IMR-90 (cell line): ENCODE results near the gene BEAN1. TPM values are rescaled to one million over a fixed set of nuclear protein-coding genes. Genes with fewer than 3 reads are reported as not detected.

Experiments
- ATAC-seq: fragments of 200-7000 bp; cut with Tn5 transposase; 2 replicates; pipeline ENCODE4 v1.9.1; 2020; ENCODE audit warnings: low read depth, mild to moderate bottlenecking, moderate library complexity
- BruUV-seq: library from RNA; stranded (reverse); fragments of 400-500 nt; replicated peaks from 2 replicates; lab custom pipeline; 2021; lab: Mats Ljungman, UMichigan
- CTCF ChIA-PET: fragments of 300-600 bp; formaldehyde crosslinking; extraction: SDS; loops from one replicate; lab custom pipeline; 2021; ENCODE audit warnings: antibody characterized with exemption; lab: Yijun Ruan, JAX
- POLR2A ChIA-PET: fragments of 300-600 bp; sonication (Branson Sonifier 250); formaldehyde crosslinking; loops from one replicate; lab custom pipeline; 2022; ENCODE audit warnings: antibody characterized with exemption; ENCODE audit not compliant: unreplicated experiment; lab: Charles Lee
- DNase-seq: peaks from one replicate; pipeline ENCODE4 v3.0.0; 2013
- H2AFZ ChIP-seq: replicated peaks from 2 replicates; pipeline ENCODE3; 2013; ENCODE audit warnings: low read length, mild to moderate bottlenecking; ENCODE audit not compliant: poor library complexity
- H2AK5ac ChIP-seq: 2 replicates; pipeline ENCODE4 v1.6.1; 2013; ENCODE audit warnings: low read depth, low read length, inconsistent platforms
- H2AK9ac ChIP-seq: replicated peaks from 2 replicates; pipeline ENCODE3; 2013; ENCODE audit warnings: mild to moderate bottlenecking, low read depth, low read length, moderate library complexity; ENCODE audit not compliant: poor library complexity
- H2BK120ac ChIP-seq: 2 replicates; pipeline ENCODE4 v1.6.1; 2013; ENCODE audit warnings: low read depth, low read length, inconsistent platforms
- H2BK15ac ChIP-seq: 3 replicates; pipeline ENCODE4 v1.6.1; 2013; ENCODE audit warnings: low read depth, low read length, inconsistent platforms
- H2BK20ac ChIP-seq: 2 replicates; pipeline ENCODE4 v1.6.1; 2013; ENCODE audit warnings: low read depth, mild to moderate bottlenecking, inconsistent platforms, low read length, moderate library complexity
- H2BK5ac ChIP-seq: 2 replicates; pipeline ENCODE4 v1.6.1; 2013; ENCODE audit warnings: mild to moderate bottlenecking, low read depth, low read length, inconsistent platforms; ENCODE audit not compliant: poor library complexity, severe bottlenecking
- H3K14ac ChIP-seq: replicated peaks from 2 replicates; pipeline ENCODE4 v1.6.1; 2013; ENCODE audit warnings: low read depth, low read length, inconsistent platforms
- H3K18ac ChIP-seq: 2 replicates; pipeline ENCODE4 v1.6.1; 2013; ENCODE audit warnings: low read depth, low read length, control low read depth
- H3K23ac ChIP-seq: 2 replicates; pipeline ENCODE4 v1.6.1; 2013; ENCODE audit warnings: low read depth, low read length, inconsistent platforms
- H3K27ac ChIP-seq: 2 replicates; pipeline ENCODE4 v1.5.1; 2013; ENCODE audit warnings: mild to moderate bottlenecking, control low read depth, low read length; ENCODE audit not compliant: insufficient read depth
- H3K27me3 ChIP-seq: 2 replicates; pipeline ENCODE4 v1.6.1; 2013; ENCODE audit warnings: low read length; ENCODE audit not compliant: control insufficient read depth, insufficient read depth
- H3K36me3 ChIP-seq: 2 replicates; pipeline ENCODE4 v1.6.1; 2013; ENCODE audit warnings: low read length, mixed read lengths; ENCODE audit not compliant: control insufficient read depth, insufficient read depth
- H3K4ac ChIP-seq: 2 replicates; pipeline ENCODE4 v1.6.1; 2013; ENCODE audit warnings: low read depth, low read length, inconsistent platforms
- H3K4me1 ChIP-seq: 2 replicates; pipeline ENCODE4 v1.6.1; 2013; ENCODE audit warnings: low read length, mixed read lengths; ENCODE audit not compliant: control insufficient read depth, insufficient read depth
- H3K4me2 ChIP-seq: 2 replicates; pipeline ENCODE4 v1.6.1; 2013; ENCODE audit warnings: low read depth, mild to moderate bottlenecking, control low read depth, low read length, moderate library complexity
- H3K4me3 ChIP-seq: 2 replicates; pipeline ENCODE4 v1.5.1; 2013; ENCODE audit warnings: low read depth, mild to moderate bottlenecking, control low read depth, low read length, moderate library complexity; ENCODE audit not compliant: insufficient read depth
- H3K56ac ChIP-seq: 2 replicates; pipeline ENCODE4 v1.6.1; 2013; ENCODE audit warnings: low read length, inconsistent platforms; ENCODE audit not compliant: insufficient read depth; ENCODE audit errors: extremely low read depth
- H3K79me1 ChIP-seq, 2 experiments: 2 replicates each; pipeline ENCODE4 v1.6.1; 2013; ENCODE audit warnings: low read length in 2 of 2, inconsistent platforms in 1 of 2, low read depth in 1 of 2
- H3K9ac ChIP-seq: 2 replicates; pipeline ENCODE4 v1.6.1; 2013; ENCODE audit warnings: low read depth, low read length, control low read depth
- H3K9me1 ChIP-seq: 2 replicates; pipeline ENCODE4 v1.6.1; 2013; ENCODE audit warnings: low read length, inconsistent platforms; ENCODE audit not compliant: insufficient read depth
- H3K9me3 ChIP-seq: 2 replicates; pipeline ENCODE4 v1.6.1; 2013; ENCODE audit warnings: low read length; ENCODE audit not compliant: control insufficient read depth, insufficient read depth
- H4K20me1 ChIP-seq: 2 replicates; pipeline ENCODE4 v1.6.1; 2013; ENCODE audit warnings: low read length, inconsistent platforms; ENCODE audit not compliant: insufficient read depth
- H4K5ac ChIP-seq: 2 replicates; pipeline ENCODE4 v1.6.1; 2013; ENCODE audit warnings: mild to moderate bottlenecking, low read depth, low read length, control low read depth
- H4K8ac ChIP-seq, 2 experiments: 2 replicates each; pipeline ENCODE4 v1.6.1; 2013; ENCODE audit warnings: low read depth in 2 of 2, low read length in 2 of 2, control low read depth in 1 of 2, inconsistent platforms in 1 of 2
- H4K91ac ChIP-seq: 2 replicates; pipeline ENCODE4 v1.6.1; 2013; ENCODE audit warnings: low read depth, low read length, inconsistent platforms; ENCODE audit not compliant: insufficient read depth
- BHLHE40 ChIP-seq: fragments of 150-350 bp; IDR thresholded peaks from 2 replicates; pipeline ENCODE4 v1.6.1; 2016; ENCODE audit warnings: mild to moderate bottlenecking, low read depth, low read length
- CEBPB ChIP-seq: IDR thresholded peaks from 2 replicates; pipeline ENCODE4 v1.6.1; 2012; ENCODE audit warnings: low read depth, low read length, improper control_type of control experiment
- CHD1 ChIP-seq: IDR thresholded peaks from 2 replicates; pipeline ENCODE4 v1.6.1; 2012; ENCODE audit warnings: low read depth, low read length, improper control_type of control experiment
- FOS ChIP-seq: fragments of 150-350 bp; IDR thresholded peaks from 2 replicates; pipeline ENCODE4 v1.6.1; 2016; ENCODE audit warnings: low read depth, low read length
- MAFK ChIP-seq: IDR thresholded peaks from 2 replicates; pipeline ENCODE4 v1.6.1; 2012; ENCODE audit warnings: low read depth, low read length, improper control_type of control experiment
- MAZ ChIP-seq: IDR thresholded peaks from 2 replicates; pipeline ENCODE4 v1.6.1; 2012; ENCODE audit warnings: low read depth, mild to moderate bottlenecking, low read length, improper control_type of control experiment, moderate library complexity, borderline replicate concordance
- MXI1 ChIP-seq: IDR thresholded peaks from 2 replicates; pipeline ENCODE4 v1.6.1; 2012; ENCODE audit warnings: low read depth, mild to moderate bottlenecking, low read length, moderate library complexity, borderline replicate concordance
- NFE2L2 ChIP-seq: fragments of 150-350 bp; IDR thresholded peaks from 2 replicates; pipeline ENCODE4 v1.6.1; 2016; ENCODE audit warnings: low read depth, mild to moderate bottlenecking, low read length
- POLR2A ChIP-seq: IDR thresholded peaks from 2 replicates; pipeline ENCODE4 v1.6.1; 2012; ENCODE audit warnings: mild to moderate bottlenecking, low read depth, low read length
- RAD21 ChIP-seq: IDR thresholded peaks from 2 replicates; pipeline ENCODE4 v1.6.1; 2012; ENCODE audit warnings: low read length, improper control_type of control experiment
- RCOR1 ChIP-seq: IDR thresholded peaks from 2 replicates; pipeline ENCODE4 v1.6.1; 2012; ENCODE audit warnings: mild to moderate bottlenecking, low read length, improper control_type of control experiment; ENCODE audit not compliant: insufficient replicate concordance
- RFX5 ChIP-seq: IDR thresholded peaks from 2 replicates; pipeline ENCODE4 v1.8.0; 2012; ENCODE audit warnings: low read depth, mild to moderate bottlenecking, low read length, moderate library complexity
- SMC3 ChIP-seq: fragments of 150-350 bp; IDR thresholded peaks from 2 replicates; pipeline ENCODE4 v1.6.1; 2016; ENCODE audit warnings: low read depth, mild to moderate bottlenecking, antibody characterized with exemption, low read length, moderate library complexity
- WGBS, 2 experiments: methylation state at CpG; one replicate each; pipeline versions ENCODE4 v1.1.5 to v1.1.7; 2013; ENCODE audit warnings: missing lambda C conversion rate in 2 of 2; ENCODE audit not compliant: insufficient read length in 1 of 2; ENCODE audit errors: extremely low coverage in 2 of 2; 5-methylcytosine and 5-hydroxymethylcytosine counted together
- dilution Hi-C: fragments of 300-500 bp; cut with HindIII; formaldehyde crosslinking; loops from one replicate; pipeline ENCODE4 v1.14.3; 2018; ENCODE audit warnings: low sequenced_read_pairs; ENCODE audit not compliant: unreplicated experiment
- in situ Hi-C: fragments of 300-500 bp; cut with MboI; formaldehyde crosslinking; loops from 3 replicates; pipeline ENCODE4 v1.14.3; 2019; ENCODE audit warnings: low sequenced_read_pairs, inconsistent platforms, mixed read lengths
- intact Hi-C: fragments of 100-400 bp; cut with micrococcal nuclease; formaldehyde crosslinking; loops from 2 replicates; pipeline ENCODE4 v1.10.0; 2022
- polyA plus RNA-seq, 3 experiments: library from polyadenylated mRNA; depleted of rRNA; stranded (reverse); fragments of >200 nt; gene quantifications; 2 replicates each; pipeline ENCODE4 v1.2.3, GENCODE V29; 2012; ENCODE audit warnings: low replicate concordance in 1 of 3
- total RNA-seq: library from RNA; depleted of rRNA; stranded (reverse); fragments of >200 nt; gene quantifications from 2 replicates; pipeline ENCODE4 v1.2.3, GENCODE V29; 2012
- TF ChIP-seq, protein P1 (sequence below): conservative IDR thresholded peaks from 2 replicates; pipeline ENCODE4 v1.5.1; 2012; ENCODE audit warnings: mild to moderate bottlenecking, low read depth, low read length, improper control_type of control experiment
- TF ChIP-seq, protein P2 (sequence below): fragments of 150-350 bp; IDR thresholded peaks from 2 replicates; pipeline ENCODE4 v1.6.1; 2016; ENCODE audit warnings: low read depth, mild to moderate bottlenecking, low read length, moderate library complexity, borderline replicate concordance
- TF ChIP-seq, protein P3 (sequence below): fragments of 150-350 bp; IDR thresholded peaks from 2 replicates; pipeline ENCODE4 v1.6.1; 2017; ENCODE audit warnings: mild to moderate bottlenecking, antibody characterized with exemption, low read length, low read depth

Gene BEAN1
- total and polyA plus RNA-seq, 2 of the 4 experiments (the other 2 are of a cell fraction) = not detected

DNA sequence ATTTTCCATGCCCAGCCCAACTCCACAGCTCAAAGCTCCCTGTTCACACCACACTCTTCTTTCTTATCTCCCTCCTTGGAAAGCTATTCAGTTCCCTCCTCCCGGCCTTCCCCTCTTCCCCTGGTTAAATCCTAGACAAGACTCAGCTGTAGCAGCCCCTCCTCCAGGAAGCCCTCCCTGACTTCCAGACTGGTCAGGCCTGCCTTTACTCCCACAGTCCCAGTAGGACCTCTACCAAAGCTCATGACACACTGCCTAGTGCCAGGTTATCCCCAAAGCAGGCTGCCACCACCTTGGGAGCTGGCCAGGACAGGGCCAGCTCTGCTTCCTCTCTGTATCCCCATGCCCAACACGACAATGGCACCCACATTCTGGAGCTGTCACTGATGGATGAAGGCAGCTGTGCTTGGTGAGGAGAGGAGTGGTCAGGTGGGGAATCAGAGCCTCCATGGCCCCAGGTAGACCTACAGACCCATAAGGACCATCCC, 50.0 kb downstream of the BEAN1 start:
- Histone ChIP-seq H3K4me2 (no peak overlapping the region), H3K36me3 (no peaks in the 10 kb centered on the region), H2AK9ac (no peak overlapping the region), H3K9me1 (no peaks in the 10 kb centered on the region), H2BK120ac (no peak overlapping the region), H4K20me1 (no peaks in the 10 kb centered on the region), H3K27ac (no peak overlapping the region), H3K14ac (no peak overlapping the region), H3K27me3 (peaks cover 14% of the 10 kb centered on the region; the same call in 1 of the 2 replicates), H3K4me1 (no peaks in the 10 kb centered on the region), H3K79me1 (no peaks in the 10 kb centered on the region), H3K4me3 (no peak overlapping the region), H3K56ac (no peak overlapping the region), H4K8ac (no peak overlapping the region), H2BK5ac (no peak overlapping the region), H2BK20ac (no peak overlapping the region), H2AFZ (no peak overlapping the region), H4K91ac (no peak overlapping the region), H3K23ac (no peak overlapping the region), H4K5ac (no peak overlapping the region), H3K9ac (no peak overlapping the region), H3K9me3 (no peaks in the 10 kb centered on the region), H3K4ac (no peak overlapping the region), H2AK5ac (no peak overlapping the region), H3K18ac (no peak overlapping the region), H2BK15ac (no peak overlapping the region)
- intact Hi-C loops (loop anchor here (5.0 kb wide), 1 partner anchor 110 kb away; no protein-coding TSS in a partner anchor), in situ Hi-C loops (no loop called here), dilution Hi-C loops (no loop called here)
- no TSS peak for BruUV-seq
- DNase-seq (no peak), ATAC-seq (no peak)
- ChIA-PET POLR2A (no interaction called here), CTCF (interaction anchor here (1.4 kb wide), 1 partner anchor 39 kb away, joined by 4 read pairs; no protein-coding TSS in a partner anchor)
- TF ChIP-seq CHD1 = no peak
- TF ChIP-seq, protein P1, sequence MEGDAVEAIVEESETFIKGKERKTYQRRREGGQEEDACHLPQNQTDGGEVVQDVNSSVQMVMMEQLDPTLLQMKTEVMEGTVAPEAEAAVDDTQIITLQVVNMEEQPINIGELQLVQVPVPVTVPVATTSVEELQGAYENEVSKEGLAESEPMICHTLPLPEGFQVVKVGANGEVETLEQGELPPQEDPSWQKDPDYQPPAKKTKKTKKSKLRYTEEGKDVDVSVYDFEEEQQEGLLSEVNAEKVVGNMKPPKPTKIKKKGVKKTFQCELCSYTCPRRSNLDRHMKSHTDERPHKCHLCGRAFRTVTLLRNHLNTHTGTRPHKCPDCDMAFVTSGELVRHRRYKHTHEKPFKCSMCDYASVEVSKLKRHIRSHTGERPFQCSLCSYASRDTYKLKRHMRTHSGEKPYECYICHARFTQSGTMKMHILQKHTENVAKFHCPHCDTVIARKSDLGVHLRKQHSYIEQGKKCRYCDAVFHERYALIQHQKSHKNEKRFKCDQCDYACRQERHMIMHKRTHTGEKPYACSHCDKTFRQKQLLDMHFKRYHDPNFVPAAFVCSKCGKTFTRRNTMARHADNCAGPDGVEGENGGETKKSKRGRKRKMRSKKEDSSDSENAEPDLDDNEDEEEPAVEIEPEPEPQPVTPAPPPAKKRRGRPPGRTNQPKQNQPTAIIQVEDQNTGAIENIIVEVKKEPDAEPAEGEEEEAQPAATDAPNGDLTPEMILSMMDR = no peak
- TF ChIP-seq, protein P2, sequence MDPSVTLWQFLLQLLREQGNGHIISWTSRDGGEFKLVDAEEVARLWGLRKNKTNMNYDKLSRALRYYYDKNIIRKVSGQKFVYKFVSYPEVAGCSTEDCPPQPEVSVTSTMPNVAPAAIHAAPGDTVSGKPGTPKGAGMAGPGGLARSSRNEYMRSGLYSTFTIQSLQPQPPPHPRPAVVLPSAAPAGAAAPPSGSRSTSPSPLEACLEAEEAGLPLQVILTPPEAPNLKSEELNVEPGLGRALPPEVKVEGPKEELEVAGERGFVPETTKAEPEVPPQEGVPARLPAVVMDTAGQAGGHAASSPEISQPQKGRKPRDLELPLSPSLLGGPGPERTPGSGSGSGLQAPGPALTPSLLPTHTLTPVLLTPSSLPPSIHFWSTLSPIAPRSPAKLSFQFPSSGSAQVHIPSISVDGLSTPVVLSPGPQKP = no peak
- no peak for TF ChIP-seq SMC3
- no peak for TF ChIP-seq BHLHE40
- TF ChIP-seq RCOR1 = no peak
- no peak for TF ChIP-seq MAFK
- TF ChIP-seq MXI1 = no peak
- TF ChIP-seq RFX5 = no peak
- TF ChIP-seq CEBPB = no peak
- TF ChIP-seq FOS = no peak
- TF ChIP-seq MAZ = no peak
- TF ChIP-seq POLR2A = no peak
- TF ChIP-seq RAD21 = no peak
- TF ChIP-seq, protein P3, sequence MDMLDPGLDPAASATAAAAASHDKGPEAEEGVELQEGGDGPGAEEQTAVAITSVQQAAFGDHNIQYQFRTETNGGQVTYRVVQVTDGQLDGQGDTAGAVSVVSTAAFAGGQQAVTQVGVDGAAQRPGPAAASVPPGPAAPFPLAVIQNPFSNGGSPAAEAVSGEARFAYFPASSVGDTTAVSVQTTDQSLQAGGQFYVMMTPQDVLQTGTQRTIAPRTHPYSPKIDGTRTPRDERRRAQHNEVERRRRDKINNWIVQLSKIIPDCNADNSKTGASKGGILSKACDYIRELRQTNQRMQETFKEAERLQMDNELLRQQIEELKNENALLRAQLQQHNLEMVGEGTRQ = no peak
- TF ChIP-seq NFE2L2 = no peak
- 29% methylated on average over 1 of the region's 2 CpGs; no CpG with 5 or more reads in 1 of the 2 experiments for WGBS, 2 experiments
